CD4-positive, CD25-positive, alpha-beta regulatory T cell (primary cell): ENCODE results near the gene RAB37. TPM values are rescaled to one million over a fixed set of nuclear protein-coding genes. Genes with fewer than 3 reads are reported as not detected.

Experiments
- ATAC-seq, 2 donors: fragments of 150-1000 bp; cut with Tn5 transposase; one replicate each; pipeline ENCODE4 v1.10.0; 2021; ENCODE audit warnings: low read depth in 2 of 2, moderate number of reproducible peaks in 2 of 2, moderate library complexity in 1 of 2
- DNase-seq, 3 donors: peaks; one replicate each; pipeline versions ENCODE4 v3.0.0 to v3.0.0-alpha.2; 2012 to 2022; ENCODE audit warnings: mixed read lengths in 1 of 3
- H3K27ac ChIP-seq: one replicate; pipeline ENCODE4 v1.7.0; 2013; ENCODE audit warnings: mild to moderate bottlenecking, low read length; ENCODE audit not compliant: insufficient read depth, poor library complexity, severe bottlenecking
- H3K27me3 ChIP-seq: one replicate; pipeline ENCODE4 v1.7.0; 2013; ENCODE audit warnings: low read length; ENCODE audit not compliant: control insufficient read depth, insufficient read depth
- H3K36me3 ChIP-seq: one replicate; pipeline ENCODE4 v1.7.0; 2013; ENCODE audit warnings: mild to moderate bottlenecking, low read length, moderate library complexity; ENCODE audit not compliant: control insufficient read depth, insufficient read depth
- H3K4me1 ChIP-seq: 2 replicates; pipeline ENCODE4 v1.7.0; 2013; ENCODE audit warnings: mild to moderate bottlenecking, low read length; ENCODE audit not compliant: insufficient read depth, control insufficient read depth, poor library complexity, severe bottlenecking
- H3K4me3 ChIP-seq: one replicate; pipeline ENCODE4 v1.7.0; 2013; ENCODE audit warnings: low read depth, mild to moderate bottlenecking, low read length, moderate library complexity
- H3K9me3 ChIP-seq, 2 experiments: 1 replicate in 1 of 2; 2 replicates in 1 of 2; pipeline ENCODE4 v1.7.0; 2013; ENCODE audit warnings: low read length in 2 of 2, mild to moderate bottlenecking in 1 of 2, moderate library complexity in 1 of 2; ENCODE audit not compliant: control insufficient read depth in 2 of 2
- H3K27ac Mint-ChIP-seq, 3 donors: one replicate each; pipeline ENCODE4 v1.8.0; 2020 to 2022; ENCODE audit warnings: mild to moderate bottlenecking in 3 of 3, mixed read lengths in 3 of 3, moderate library complexity in 2 of 3
- H3K27me3 Mint-ChIP-seq: one replicate; pipeline ENCODE4 v1.8.0; 2022; ENCODE audit warnings: mild to moderate bottlenecking, mixed read lengths
- H3K36me3 Mint-ChIP-seq: one replicate; pipeline ENCODE4 v1.8.0; 2020; ENCODE audit warnings: mixed read lengths
- H3K4me1 Mint-ChIP-seq, 4 donors: one replicate each; pipeline ENCODE4 v1.8.0; 2020 to 2022; ENCODE audit warnings: mixed read lengths in 4 of 4, mild to moderate bottlenecking in 1 of 4
- H3K4me3 Mint-ChIP-seq, 4 donors: one replicate each; pipeline ENCODE4 v1.8.0; 2020 to 2022; ENCODE audit warnings: mild to moderate bottlenecking in 4 of 4, mixed read lengths in 4 of 4, moderate library complexity in 3 of 4
- H3K9me3 Mint-ChIP-seq, 7 donors: one replicate each; pipeline ENCODE4 v1.8.0; 2020 to 2022; ENCODE audit warnings: mixed read lengths in 7 of 7, mild to moderate bottlenecking in 3 of 7, moderate library complexity in 2 of 7
- polyA plus RNA-seq, 4 donors: library from polyadenylated mRNA; unstranded; fragments of 300-500 nt; fragmentation: Illumina TruSeq; gene quantifications; one replicate each; pipeline ENCODE4 v1.2.3, GENCODE V29; 2021
- total RNA-seq: library from RNA; stranded (reverse); gene quantifications from one replicate; pipeline ENCODE4 v1.2.3, GENCODE V29; 2022

The RAB37 gene
- total and polyA plus RNA-seq, 5 donors from 2014 or later: 75.6 to 159 (median 89.3) TPM

DNA sequence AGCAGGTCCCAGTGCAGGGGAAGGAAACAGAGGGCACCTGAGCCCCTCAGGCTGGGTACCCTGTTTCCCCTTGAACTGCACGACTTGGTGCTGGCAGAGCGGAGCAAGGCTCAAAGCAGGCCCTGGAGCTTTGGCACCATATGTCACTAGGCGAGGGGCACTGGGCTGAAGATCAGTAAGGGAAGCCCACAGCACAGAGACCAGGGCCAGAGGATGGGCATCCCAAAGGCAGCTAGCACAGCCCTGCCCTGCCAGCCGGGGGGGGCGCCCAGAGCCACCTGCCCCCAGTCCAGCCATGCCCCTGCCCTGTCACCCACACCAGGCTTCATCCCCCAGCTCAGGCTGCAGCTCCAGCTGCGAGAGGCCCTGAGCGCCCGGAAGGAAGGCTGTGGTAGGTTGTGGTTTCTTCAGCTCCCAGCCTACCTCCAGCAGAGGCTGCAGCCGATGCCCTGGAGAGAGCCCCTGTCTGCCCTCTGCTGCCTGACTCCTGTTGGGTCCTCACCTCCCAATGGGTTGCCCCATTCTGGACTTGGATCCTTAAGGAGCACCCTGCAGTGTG lies 22.3 kb downstream of the RAB37 start:
- Mint-ChIP-seq H3K9me3 (no peaks in the 10 kb centered on the region), H3K4me1 (peaks cover 4 to 82% (median 31%) of the 10 kb centered on the region in 4 donors), H3K4me3 (peak overlapping the region; percentile 82 to 88 (median 86)), H3K36me3 (peaks cover 7% of the 10 kb centered on the region), H3K27ac (peak overlapping the region; percentile 56 to 88 (median 88)), H3K27me3 (no peaks in the 10 kb centered on the region)
- ATAC-seq: peak; percentile 87 to 90
- no peaks in the 10 kb centered on the region for H3K27me3 ChIP-seq
- peak overlapping the region; percentile 59 for H3K4me3 ChIP-seq
- H3K36me3 ChIP-seq: peaks cover 23% of the 10 kb centered on the region
- peak; percentile 44 to 76 (median 65) for DNase-seq
- peaks cover 85% of the 10 kb centered on the region for H3K4me1 ChIP-seq
- H3K27ac ChIP-seq: peak overlapping the region; percentile 68
- H3K9me3 ChIP-seq: no peaks in the 10 kb centered on the region

DNA sequence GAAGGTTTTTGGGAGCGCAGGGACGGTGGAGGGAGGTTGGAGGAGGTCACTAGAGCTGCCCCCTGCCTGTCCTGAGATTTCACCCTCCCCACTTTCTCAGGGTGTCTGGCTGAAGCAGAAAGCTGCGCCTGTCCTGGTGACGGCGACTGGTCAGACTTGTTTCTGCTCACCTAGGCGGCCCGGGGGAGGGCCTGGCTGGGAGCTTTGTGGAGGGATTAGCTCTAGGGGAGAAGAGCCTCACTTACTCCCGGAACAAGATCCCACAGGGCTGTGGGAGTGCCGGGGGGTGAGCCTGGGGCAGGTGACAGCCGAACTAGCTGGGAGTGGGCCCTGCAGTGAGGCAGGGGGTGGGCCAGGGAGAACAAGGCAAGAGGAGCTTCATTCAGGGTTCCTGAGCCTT lies 22.9 kb downstream of the RAB37 start:
- Histone ChIP-seq H3K9me3 (no peaks in the 10 kb centered on the region), H3K4me3 (peak overlapping the region; percentile 59), H3K4me1 (peaks cover 79% of the 10 kb centered on the region), H3K36me3 (peaks cover 28% of the 10 kb centered on the region), H3K27me3 (no peaks in the 10 kb centered on the region), H3K27ac (peak overlapping the region; percentile 68)
- peak overlapping the region; percentile 51 to 86 (median 84) for H3K4me3 Mint-ChIP-seq
- ATAC-seq (no peak), DNase-seq (no peak)
- H3K27me3 Mint-ChIP-seq: no peaks in the 10 kb centered on the region
- H3K4me1 Mint-ChIP-seq: peaks cover 4 to 79% (median 27%) of the 10 kb centered on the region in 4 donors
- peaks cover 5% of the 10 kb centered on the region for H3K36me3 Mint-ChIP-seq
- H3K27ac Mint-ChIP-seq: peak overlapping the region in 2 of 3 donors; percentile 88
- no peaks in the 10 kb centered on the region for H3K9me3 Mint-ChIP-seq

DNA sequence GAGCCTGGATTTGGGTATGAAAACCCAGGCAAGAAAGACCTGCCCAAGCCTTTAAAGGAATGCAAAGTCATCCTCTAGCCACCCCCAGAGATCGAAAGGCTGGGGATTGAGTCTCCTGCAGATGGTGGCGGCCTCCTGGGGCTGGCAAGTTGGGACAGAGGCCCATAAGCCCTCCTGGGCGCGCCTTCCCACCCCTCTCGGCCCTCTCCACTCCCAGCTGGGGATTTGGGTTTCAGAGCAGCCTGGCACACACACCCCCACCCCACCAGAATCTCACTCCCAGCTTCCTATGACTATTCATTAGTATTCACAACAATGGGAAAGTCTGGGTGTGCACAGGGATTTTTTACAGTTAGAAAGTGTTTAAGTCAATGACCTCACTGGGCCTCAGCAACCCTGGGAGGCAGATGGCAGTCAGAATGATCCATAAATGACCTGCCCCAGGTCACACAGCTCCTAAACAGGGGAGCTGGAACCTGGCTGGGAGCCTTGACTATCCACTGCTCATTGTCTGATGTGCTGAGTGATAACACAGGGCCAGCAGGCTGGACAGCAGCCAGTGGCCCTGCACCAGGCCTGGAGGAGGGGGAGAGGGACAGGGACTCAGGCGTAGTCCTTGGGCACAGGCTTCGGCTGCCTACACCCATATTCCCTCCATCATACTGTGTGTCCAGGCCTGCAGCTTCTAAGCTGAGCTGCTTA lies 23.5 kb downstream of the RAB37 start:
- H3K36me3 ChIP-seq: peaks cover 32% of the 10 kb centered on the region
- H3K4me1 Mint-ChIP-seq: peaks cover 4 to 76% (median 22%) of the 10 kb centered on the region in 4 donors
- no peaks in the 10 kb centered on the region for H3K9me3 ChIP-seq
- no peaks in the 10 kb centered on the region for H3K27me3 ChIP-seq
- no peaks in the 10 kb centered on the region for H3K9me3 Mint-ChIP-seq
- H3K36me3 Mint-ChIP-seq: no peaks in the 10 kb centered on the region
- no peak for ATAC-seq
- H3K27ac Mint-ChIP-seq: peak overlapping the region; percentile 66 to 88 (median 88)
- peak overlapping the region; percentile 68 for H3K27ac ChIP-seq
- peaks cover 73% of the 10 kb centered on the region for H3K4me1 ChIP-seq
- H3K4me3 Mint-ChIP-seq: peak overlapping the region; percentile 13 to 82 (median 56)
- DNase-seq: no peak
- no peaks in the 10 kb centered on the region for H3K27me3 Mint-ChIP-seq
- peak overlapping the region; percentile 24 for H3K4me3 ChIP-seq

DNA sequence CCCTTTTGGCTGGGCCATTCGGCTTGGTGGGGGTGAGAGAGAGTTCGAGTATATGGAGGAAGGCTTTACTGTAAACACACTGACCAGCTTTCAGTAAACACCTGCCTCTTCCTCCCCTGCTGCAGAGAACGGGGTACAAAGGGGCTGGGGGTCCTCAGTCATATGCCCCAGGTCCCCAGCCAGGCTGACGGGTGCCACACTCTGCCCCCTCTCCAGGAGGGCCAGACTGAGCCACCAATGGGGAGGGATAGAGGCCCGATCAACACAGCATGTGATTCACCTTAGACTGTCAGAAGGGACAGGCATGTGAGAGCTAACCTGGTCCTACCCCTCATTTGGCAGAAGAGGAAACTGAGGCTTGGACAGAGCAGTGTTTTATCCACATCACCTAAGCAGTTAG lies 24.4 kb downstream of the RAB37 start:
- Mint-ChIP-seq H3K4me1 (peaks cover 4 to 72% (median 23%) of the 10 kb centered on the region in 4 donors), H3K9me3 (no peaks in the 10 kb centered on the region), H3K36me3 (peaks cover 3% of the 10 kb centered on the region), H3K27ac (peak overlapping the region; percentile 80 to 88 (median 82)), H3K4me3 (peak overlapping the region in 1 of 4 donors; percentile 61), H3K27me3 (no peaks in the 10 kb centered on the region)
- no peaks in the 10 kb centered on the region for H3K27me3 ChIP-seq
- peaks cover 40% of the 10 kb centered on the region for H3K36me3 ChIP-seq
- H3K4me3 ChIP-seq: no peak overlapping the region
- peaks cover 64% of the 10 kb centered on the region for H3K4me1 ChIP-seq
- peak overlapping the region; percentile 68 for H3K27ac ChIP-seq
- H3K9me3 ChIP-seq: no peaks in the 10 kb centered on the region
- ATAC-seq (no peak), DNase-seq (no peak)

DNA sequence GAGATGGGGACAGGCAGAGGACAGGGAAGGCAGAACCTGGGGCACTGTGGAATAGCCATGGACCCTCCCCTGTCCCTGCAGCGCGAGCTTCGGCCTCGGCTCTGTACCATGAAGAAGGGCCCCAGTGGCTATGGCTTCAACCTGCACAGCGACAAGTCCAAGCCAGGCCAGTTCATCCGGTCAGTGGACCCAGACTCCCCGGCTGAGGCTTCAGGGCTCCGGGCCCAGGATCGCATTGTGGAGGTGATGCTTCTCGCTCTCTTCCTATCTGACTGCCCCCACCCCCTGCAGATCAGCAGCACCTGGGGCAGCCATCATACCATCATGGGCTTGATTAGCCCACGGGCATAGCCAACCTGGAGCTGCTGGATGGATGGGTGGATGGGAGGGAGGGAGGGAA lies 24.9 kb downstream of the RAB37 start:
- no peak overlapping the region for H3K4me3 Mint-ChIP-seq
- no peaks in the 10 kb centered on the region for H3K9me3 ChIP-seq
- DNase-seq: no peak
- H3K27me3 Mint-ChIP-seq: no peaks in the 10 kb centered on the region
- H3K27ac Mint-ChIP-seq: peak overlapping the region; percentile 80 to 88 (median 82)
- no peak for ATAC-seq
- no peaks in the 10 kb centered on the region for H3K27me3 ChIP-seq
- H3K9me3 Mint-ChIP-seq: no peaks in the 10 kb centered on the region
- peaks cover 0 to 69% (median 18%) of the 10 kb centered on the region in 4 donors for H3K4me1 Mint-ChIP-seq
- H3K27ac ChIP-seq: peak overlapping the region; percentile 47
- H3K36me3 Mint-ChIP-seq: peaks cover 3% of the 10 kb centered on the region
- H3K4me1 ChIP-seq: peaks cover 59% of the 10 kb centered on the region
- no peak overlapping the region for H3K4me3 ChIP-seq
- H3K36me3 ChIP-seq: peaks cover 45% of the 10 kb centered on the region

DNA sequence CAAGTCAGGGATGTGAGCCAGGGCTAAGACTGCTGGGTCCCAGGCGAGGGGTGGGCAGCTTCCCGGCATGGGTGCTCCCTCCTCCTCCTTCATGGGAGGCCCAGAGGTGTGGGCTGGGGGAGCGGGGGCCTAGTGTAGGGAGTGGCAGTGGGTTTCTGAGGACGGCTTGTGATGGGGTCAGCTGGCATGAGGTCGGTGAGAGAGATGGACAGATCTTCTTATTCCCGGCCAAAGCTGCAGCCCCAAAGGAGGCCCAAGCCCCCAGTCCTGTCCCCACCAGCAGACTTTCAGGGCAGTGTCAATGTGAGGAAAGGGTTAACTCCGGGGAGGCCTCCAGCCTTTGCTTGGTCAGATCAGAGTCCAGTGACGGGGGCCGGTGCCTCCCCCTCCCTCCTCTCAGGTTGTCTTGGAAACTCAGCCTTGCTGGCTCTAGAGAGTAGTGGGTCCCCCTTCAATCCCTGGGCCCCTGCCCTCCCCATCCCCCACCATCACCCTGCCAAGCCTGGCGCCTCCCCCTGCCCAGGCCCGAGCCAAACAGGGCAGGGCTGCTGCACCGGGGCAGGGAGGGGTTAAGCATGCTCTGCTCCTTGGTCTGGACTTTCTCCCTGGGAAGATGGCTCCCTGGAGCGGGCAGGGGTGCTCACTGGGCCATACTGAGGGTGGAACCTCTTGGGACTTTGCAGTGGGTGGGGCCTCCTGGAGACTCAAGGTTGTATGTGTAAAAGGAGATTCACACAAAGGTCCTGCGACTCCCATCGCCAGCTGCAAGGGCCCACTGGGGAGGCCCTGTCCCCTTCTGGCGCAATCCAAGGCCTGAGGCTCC lies 26.7 kb downstream of the RAB37 start:
- DNase-seq (no peak), ATAC-seq (no peak)
- peak overlapping the region in 1 of 3 donors; percentile 26 for H3K27ac Mint-ChIP-seq

DNA sequence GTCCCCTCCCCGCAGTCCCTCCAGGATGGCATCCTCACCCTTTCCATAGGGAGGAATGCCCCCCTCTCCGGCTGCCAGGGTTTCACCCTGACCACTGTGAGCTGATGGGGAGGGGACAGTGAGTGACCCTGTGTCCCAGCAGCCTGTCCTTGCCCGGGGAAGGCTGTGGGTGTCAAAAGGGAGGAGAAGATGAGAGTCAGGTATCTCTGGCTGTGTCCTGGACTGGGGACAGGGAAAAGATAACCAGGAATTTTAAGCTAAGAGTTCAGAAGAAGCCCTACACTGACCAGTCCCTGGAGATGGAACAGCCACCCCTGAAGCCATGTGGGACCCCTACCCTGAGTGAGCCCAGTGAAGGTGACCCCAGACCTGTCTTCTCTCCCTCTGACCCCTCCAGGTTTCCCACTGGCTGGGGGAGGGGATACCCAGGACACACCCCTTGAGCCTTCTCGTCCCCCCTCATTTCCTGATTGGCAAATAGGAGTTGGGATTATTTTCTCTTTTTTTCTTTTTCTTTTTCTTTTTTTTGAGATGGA lies 27.8 kb downstream of the RAB37 start:
- Histone ChIP-seq H3K4me3 (no peak overlapping the region), H3K4me1 (peaks cover 30% of the 10 kb centered on the region), H3K27me3 (no peaks in the 10 kb centered on the region), H3K36me3 (peaks cover 73% of the 10 kb centered on the region), H3K27ac (no peak overlapping the region), H3K9me3 (no peaks in the 10 kb centered on the region)
- DNase-seq: no peak
- Mint-ChIP-seq H3K4me1 (peaks cover 0 to 51% (median 8%) of the 10 kb centered on the region in 4 donors), H3K36me3 (peaks cover 12% of the 10 kb centered on the region), H3K4me3 (no peak overlapping the region), H3K9me3 (peaks cover 0 to 1% (median 0%) of the 10 kb centered on the region in 7 donors), H3K27ac (peak overlapping the region in 2 of 3 donors; percentile 59 to 61), H3K27me3 (no peaks in the 10 kb centered on the region)
- ATAC-seq: no peak

More for the DNA sequence above, 26.7 kb downstream of the RAB37 start:
- H3K27me3 Mint-ChIP-seq: no peaks in the 10 kb centered on the region
- no peak overlapping the region for H3K4me3 ChIP-seq
- no peaks in the 10 kb centered on the region for H3K9me3 ChIP-seq
- peaks cover 10% of the 10 kb centered on the region for H3K36me3 Mint-ChIP-seq
- H3K4me1 Mint-ChIP-seq: peaks cover 0 to 57% (median 16%) of the 10 kb centered on the region in 4 donors
- H3K4me3 Mint-ChIP-seq: no peak overlapping the region
- no peaks in the 10 kb centered on the region for H3K27me3 ChIP-seq
- peaks cover 0 to 1% (median 0%) of the 10 kb centered on the region in 7 donors for H3K9me3 Mint-ChIP-seq
- peaks cover 63% of the 10 kb centered on the region for H3K36me3 ChIP-seq
- H3K4me1 ChIP-seq: peaks cover 41% of the 10 kb centered on the region
- no peak overlapping the region for H3K27ac ChIP-seq
